Neural crest cell (in vitro differentiated cells): ENCODE data around the gene CPE. TPM values are rescaled to one million over a fixed set of nuclear protein-coding genes. Genes with fewer than 3 reads are reported as not detected.
A peak's percentile ranks its signal among the peaks of the same experiment; 100 is the strongest.

ENCODE experiments used
- DNase-seq: peaks from one replicate; pipeline ENCODE4 v3.0.0; 2021; ENCODE audit warnings: low read depth, mixed read lengths, low spot score
- H3K27ac Mint-ChIP-seq: one replicate; pipeline ENCODE4 v1.8.0; 2021; ENCODE audit warnings: mild to moderate bottlenecking, mixed read lengths; ENCODE audit not compliant: unreplicated experiment
- H3K27me3 Mint-ChIP-seq: 2 replicates; pipeline ENCODE4 v1.8.0; 2021; ENCODE audit warnings: low read depth, mild to moderate bottlenecking, mixed read lengths
- H3K36me3 Mint-ChIP-seq: 2 replicates; pipeline ENCODE4 v1.8.0; 2021; ENCODE audit warnings: low read depth, mild to moderate bottlenecking, mixed read lengths
- H3K4me1 Mint-ChIP-seq: 2 replicates; pipeline ENCODE4 v1.8.0; 2021; ENCODE audit warnings: mixed read lengths
- H3K4me3 Mint-ChIP-seq: one replicate; pipeline ENCODE4 v1.8.0; 2021; ENCODE audit warnings: mild to moderate bottlenecking, mixed read lengths
- H3K9me3 Mint-ChIP-seq: 2 replicates; pipeline ENCODE4 v1.8.0; 2021; ENCODE audit warnings: mixed read lengths
- CTCF ChIP-seq: fragments of 200-600 bp; sonication (generic); conservative IDR thresholded peaks from 2 replicates; pipeline ENCODE4 v1.5.0; 2021; ENCODE audit warnings: antibody characterized with exemption, mild to moderate bottlenecking
- total RNA-seq: library from RNA; stranded (reverse); gene quantifications from 2 replicates; pipeline ENCODE4 v1.2.1, GENCODE V29; 2021

The CPE gene
- total RNA-seq, 1 donor from 2014 or later, result 65.2 TPM

- DNase-seq, result no peak
- Mint-ChIP-seq H3K9me3 (peaks cover 2% of the 10 kb centered on the region), H3K27me3 (no peaks in the 10 kb centered on the region), H3K4me1 (peaks cover 5% of the 10 kb centered on the region), H3K27ac (peak overlapping the region; percentile 4), H3K4me3 (peak overlapping the region; percentile 7), H3K36me3 (peaks cover 10% of the 10 kb centered on the region)
- peak; percentile 22 for TF ChIP-seq CTCF
These were observed 33.0 kb upstream of the CPE start for GRCh38 chr4:165345666-165346417.

- no peak for DNase-seq
- H3K4me1 Mint-ChIP-seq, result peaks cover 5% of the 10 kb centered on the region
- peaks cover 6% of the 10 kb centered on the region for H3K9me3 Mint-ChIP-seq
- no peaks in the 10 kb centered on the region for H3K27me3 Mint-ChIP-seq
- no peak overlapping the region for H3K4me3 Mint-ChIP-seq
- no peak overlapping the region for H3K27ac Mint-ChIP-seq
- peaks cover 7% of the 10 kb centered on the region for H3K36me3 Mint-ChIP-seq
- TF ChIP-seq CTCF, result no peak
These were observed 30.9 kb upstream of the CPE start for GRCh38 chr4:165347647-165348569.

GRCh38 chr4:165351359-165352130 is 27.3 kb upstream of the CPE start:
- no peaks in the 10 kb centered on the region for H3K36me3 Mint-ChIP-seq
- H3K27ac Mint-ChIP-seq, result no peak overlapping the region
- no peak overlapping the region for H3K4me3 Mint-ChIP-seq

GRCh38 chr4:165355900-165356300 is 22.9 kb upstream of the CPE start:
- peak; percentile 60 for TF ChIP-seq CTCF
- Mint-ChIP-seq H3K9me3 (peaks cover 5% of the 10 kb centered on the region), H3K27me3 (no peaks in the 10 kb centered on the region), H3K4me1 (no peaks in the 10 kb centered on the region), H3K4me3 (no peak overlapping the region), H3K36me3 (no peaks in the 10 kb centered on the region), H3K27ac (no peak overlapping the region)
- peak; percentile 43 for DNase-seq

More at GRCh38 chr4:165351359-165352130, 27.3 kb upstream of the CPE start:
- Mint-ChIP-seq H3K4me1 (no peaks in the 10 kb centered on the region), H3K27me3 (no peaks in the 10 kb centered on the region), H3K9me3 (peaks cover 8% of the 10 kb centered on the region)
- TF ChIP-seq CTCF, result no peak
- no peak for DNase-seq

- Mint-ChIP-seq H3K27me3 (no peaks in the 10 kb centered on the region), H3K4me3 (no peak overlapping the region), H3K4me1 (no peaks in the 10 kb centered on the region), H3K36me3 (no peaks in the 10 kb centered on the region), H3K27ac (no peak overlapping the region), H3K9me3 (no peaks in the 10 kb centered on the region)
- DNase-seq, result no peak
- TF ChIP-seq CTCF, result no peak
These were observed 19.3 kb upstream of the CPE start for GRCh38 chr4:165359506-165359905.
